NCI-H2196 (cell line): ENCODE measurements around the gene ANK2.
"Not testable (repeated sequence)": the region's sequence is repeated elsewhere in the genome, so short reads cannot be mapped to it uniquely, and the experiment has no call there.

Experiments
- DNase-seq: peaks from one replicate; lab custom pipeline; 2025; ENCODE audit not compliant: unreplicated experiment; lab: John Stamatoyannopoulos, UW

Gene ANK2

GRCh38 chr4:113186913-113187312 lies 137.5 kb downstream of the ANK2 start:
- DNase-seq = no peak

- no peak for DNase-seq
These were observed 137.9 kb downstream of the ANK2 start for GRCh38 chr4:113187358-113187757.

GRCh38 chr4:113189546-113189945 lies 140.1 kb downstream of the ANK2 start:
- no peak for DNase-seq

DNA sequence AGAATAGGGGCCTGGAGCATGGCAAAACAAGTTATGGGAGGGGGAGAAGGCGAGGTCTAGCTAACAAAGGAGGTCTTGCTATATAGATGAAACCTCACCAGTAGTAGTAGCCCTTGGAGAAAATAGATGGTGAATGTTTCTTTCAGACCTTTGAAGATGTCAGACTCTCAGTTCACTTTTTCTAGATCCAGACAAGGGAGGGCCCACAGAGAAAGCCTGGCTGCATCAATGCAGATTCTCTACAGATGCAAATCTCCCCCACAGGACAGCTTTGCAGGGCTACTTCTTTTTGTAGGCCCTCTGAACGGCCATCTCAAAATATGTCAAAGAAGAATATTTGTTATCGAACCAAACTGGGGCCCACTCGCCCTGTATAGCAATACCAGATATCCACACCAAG lies 159.7 kb downstream of the ANK2 start:
- DNase-seq = no peak

GRCh38 chr4:113209652-113210320 lies 160.3 kb downstream of the ANK2 start:
- DNase-seq = no peak

DNA sequence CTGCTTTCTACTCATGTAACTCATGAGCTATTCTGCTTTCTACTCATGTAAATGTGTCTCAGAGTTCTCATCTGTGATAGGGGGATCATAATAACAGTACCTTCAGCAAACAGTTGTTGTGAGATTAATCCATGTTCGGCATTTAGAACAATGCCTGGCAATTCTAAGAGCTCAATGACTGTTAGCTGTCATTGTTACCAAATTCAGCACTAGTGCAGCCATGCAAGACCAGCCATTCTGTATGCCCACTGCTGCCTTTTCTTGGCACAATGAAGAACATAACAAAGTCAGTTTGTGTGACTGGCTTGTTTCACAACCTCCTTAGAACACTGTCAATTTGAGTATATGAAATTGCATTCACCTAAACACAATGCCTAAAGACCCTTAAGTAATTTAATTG lies 163.2 kb downstream of the ANK2 start:
- DNase-seq = no peak

DNA sequence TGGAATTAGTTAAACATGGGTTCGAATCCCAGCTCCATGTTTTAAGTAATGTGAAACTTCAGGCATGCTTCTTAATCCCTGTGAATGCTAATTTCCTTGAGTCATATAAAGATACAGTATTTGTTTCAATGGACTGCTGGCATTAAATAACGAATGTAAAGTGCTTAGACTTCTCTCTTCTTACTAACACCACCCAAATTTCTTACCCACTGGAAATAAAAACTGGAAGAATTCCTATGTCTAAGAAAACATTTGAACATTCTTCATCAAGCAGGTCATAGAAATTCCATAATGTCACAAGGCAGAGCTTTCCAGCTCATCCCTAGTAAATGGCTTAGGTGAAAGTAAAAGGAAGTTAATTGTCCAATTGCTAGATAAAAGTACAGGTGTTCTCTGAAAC lies 172.5 kb downstream of the ANK2 start:
- DNase-seq = no peak

GRCh38 chr4:113222471-113222870 lies 173.0 kb downstream of the ANK2 start:
- no peak for DNase-seq

DNA sequence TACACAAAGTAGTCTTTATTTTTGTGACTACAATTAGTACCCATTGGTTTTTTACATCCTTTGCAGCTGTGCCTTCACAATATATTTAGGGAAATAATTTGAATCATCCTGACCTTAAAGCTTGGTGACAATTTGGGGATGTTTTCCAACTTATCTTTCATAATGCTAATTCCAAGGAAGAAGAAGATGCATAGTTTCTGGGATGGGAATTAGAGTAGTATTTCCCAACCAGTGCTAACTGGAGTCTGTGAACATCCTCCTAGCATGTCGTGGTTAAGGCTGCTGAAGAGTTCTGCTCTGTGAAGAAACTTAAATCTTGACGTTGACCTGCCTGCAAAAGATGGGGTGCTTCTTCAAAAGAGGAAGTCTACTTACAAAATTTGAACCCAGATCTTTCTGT lies 173.5 kb downstream of the ANK2 start:
- no peak for DNase-seq

GRCh38 chr4:113232194-113232593 lies 182.7 kb downstream of the ANK2 start:
- no peak for DNase-seq

- DNase-seq = no peak
These were observed 187.5 kb downstream of the ANK2 start for GRCh38 chr4:113236916-113237315.

DNA sequence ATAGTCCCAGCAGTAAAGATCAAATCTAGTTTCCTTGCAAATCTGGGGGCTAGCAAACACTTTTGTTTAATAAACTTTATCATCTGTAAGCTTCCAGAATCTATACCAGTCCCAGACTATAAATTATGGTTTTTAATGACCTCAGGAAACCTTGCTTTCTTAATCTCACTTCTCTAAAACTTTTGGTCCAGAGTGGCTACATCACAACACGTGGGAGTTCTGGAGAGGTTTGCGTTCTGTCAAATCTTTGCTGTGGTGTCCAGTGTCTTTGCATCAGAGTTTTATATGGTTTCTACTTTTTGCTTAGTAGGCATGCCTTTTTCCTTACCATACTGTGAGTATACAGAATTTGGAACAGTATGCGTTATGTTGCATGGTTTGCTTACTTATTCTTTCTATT lies 193.9 kb downstream of the ANK2 start:
- DNase-seq = no peak

DNA sequence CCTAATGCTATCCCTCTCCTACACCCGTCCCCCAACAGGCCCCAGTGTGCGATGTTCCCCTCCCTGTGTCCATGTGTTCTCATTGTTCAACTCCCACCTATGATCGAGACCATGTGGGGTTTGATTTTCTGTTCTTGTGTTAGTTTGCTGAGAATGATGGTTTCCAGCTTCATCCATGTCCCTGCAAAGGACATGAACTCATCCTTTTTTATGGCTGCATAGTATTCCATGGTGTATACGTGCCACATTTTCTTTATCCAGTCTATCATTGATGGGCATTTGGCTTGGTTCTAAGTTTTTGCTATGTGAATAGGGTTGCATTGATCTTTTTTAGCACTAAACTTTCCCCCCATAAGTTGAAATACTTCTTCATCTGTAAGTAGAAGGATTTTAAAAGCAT lies 195.3 kb downstream of the ANK2 start:
- not testable (repeated sequence) for DNase-seq

- DNase-seq = no peak
These were observed 198.9 kb downstream of the ANK2 start for GRCh38 chr4:113248320-113248719.

GRCh38 chr4:113255628-113256027 lies 206.2 kb downstream of the ANK2 start:
- no peak for DNase-seq

- DNase-seq = no peak
These were observed 207.5 kb downstream of the ANK2 start for GRCh38 chr4:113256946-113257345.

DNA sequence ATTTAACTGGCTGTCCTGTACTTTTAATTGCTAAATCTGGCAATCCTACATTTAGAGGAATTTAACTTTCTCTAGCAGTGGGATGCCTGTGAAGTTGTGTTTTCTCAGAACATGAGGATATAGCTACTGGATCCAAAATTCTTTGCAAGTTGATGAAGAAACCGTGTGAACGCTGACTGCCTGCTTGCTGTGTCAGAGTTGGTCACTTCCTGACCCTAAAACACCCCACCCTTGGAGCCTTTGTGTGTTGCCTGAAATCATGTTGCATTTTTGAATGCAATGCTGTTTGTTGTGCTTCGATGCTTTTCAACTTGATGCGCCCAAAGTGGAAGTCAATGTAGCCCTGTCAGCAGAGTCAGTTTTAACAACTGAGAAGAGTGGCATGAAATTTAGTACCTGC lies 211.2 kb downstream of the ANK2 start:
- no peak for DNase-seq

GRCh38 chr4:113263274-113263673 lies 213.8 kb downstream of the ANK2 start:
- no peak for DNase-seq

GRCh38 chr4:113270520-113271319 lies 221.3 kb downstream of the ANK2 start:
- no peak for DNase-seq

DNA sequence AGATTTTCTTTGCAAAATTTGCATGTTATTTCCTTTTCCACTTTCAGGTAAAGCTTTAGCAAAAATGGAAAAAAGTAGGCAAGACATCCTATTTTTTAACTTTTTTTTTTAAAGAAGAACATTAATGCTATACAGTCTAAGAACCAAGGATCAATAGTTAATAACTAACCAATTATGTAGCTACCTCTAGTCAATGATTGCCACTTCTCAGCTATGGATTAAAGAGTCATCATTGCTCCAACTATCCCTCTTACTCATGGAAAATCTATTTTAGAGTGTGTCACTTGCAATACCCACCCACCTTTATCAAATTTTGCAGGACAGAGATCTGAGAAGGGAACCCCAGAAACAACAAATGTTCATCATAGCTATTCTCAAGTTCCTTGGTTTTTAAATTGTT lies 223.1 kb downstream of the ANK2 start:
- no peak for DNase-seq

DNA sequence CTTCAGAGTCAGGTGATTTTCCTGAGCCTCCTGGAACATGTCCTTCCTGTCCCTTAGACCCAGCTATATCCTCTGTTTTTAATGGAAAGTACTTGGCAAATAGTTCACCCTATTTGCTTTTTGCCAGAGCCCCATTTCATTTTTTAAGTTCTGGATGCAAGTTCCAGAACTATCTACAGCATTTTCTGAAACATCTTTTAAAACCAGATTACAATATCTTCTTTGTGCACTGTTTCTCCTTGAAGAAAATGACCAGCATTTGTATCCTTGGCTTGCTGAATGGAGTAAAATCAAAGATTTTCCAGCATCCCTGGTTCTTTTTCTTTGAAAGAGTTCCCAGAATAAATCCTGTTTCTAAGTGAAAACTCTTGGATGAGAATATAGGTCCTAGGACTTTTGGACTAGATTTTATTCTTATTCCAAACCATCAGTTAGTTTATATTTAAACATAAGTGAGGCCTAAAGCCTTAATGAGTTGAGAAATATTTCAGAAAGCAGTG lies 224.3 kb downstream of the ANK2 start:
- DNase-seq = no peak

DNA sequence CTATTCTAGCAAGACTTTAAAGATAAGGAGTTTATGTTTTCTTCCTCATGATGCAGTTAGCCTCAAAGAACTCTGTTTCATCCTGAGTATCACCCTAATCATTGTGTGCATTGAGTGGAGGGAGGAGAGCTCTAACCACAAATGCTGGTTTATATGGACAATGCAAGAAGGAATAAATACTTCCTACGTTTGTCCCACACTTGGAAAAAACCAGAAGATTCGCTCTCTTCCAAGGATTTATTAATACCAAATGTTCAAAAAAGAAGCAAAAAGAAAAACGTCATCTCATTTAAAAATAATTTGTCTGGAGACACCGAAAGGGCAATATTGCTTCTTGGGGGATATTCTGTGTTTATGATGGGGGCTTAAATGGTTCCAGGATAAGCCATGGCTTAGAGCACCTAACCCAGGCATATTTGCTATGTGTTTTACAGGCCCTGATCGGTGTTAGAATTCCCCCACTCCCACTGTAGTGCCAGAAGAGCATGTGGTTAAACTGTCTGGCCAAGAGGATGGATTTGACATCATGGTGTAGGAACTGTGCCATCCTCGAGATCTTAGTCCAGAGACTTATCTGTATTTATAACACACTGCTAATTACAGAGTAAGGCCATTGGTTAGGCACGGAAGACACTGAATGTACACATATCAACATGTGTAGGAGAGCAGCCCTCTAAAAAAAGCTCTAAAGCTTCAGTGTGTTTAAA lies 227.2 kb downstream of the ANK2 start:
- DNase-seq = no peak
